Natural killer cell (primary cell): ENCODE results near the gene SLC25A1. TPM values are rescaled to one million over a fixed set of nuclear protein-coding genes. Genes with fewer than 3 reads are reported as not detected.

Experiments used
- ATAC-seq, 3 donors: fragments of 150-1000 bp in 2 of 3; fragments of 200-7000 bp in 1 of 3; cut with Tn5 transposase; 1 replicate in 1 of 3; 2 replicates in 2 of 3; pipeline ENCODE4 v1.10.0; 2021; ENCODE audit warnings: mild to moderate bottlenecking in 2 of 3, moderate library complexity in 2 of 3
- DNase-seq, 2 donors: peaks; one replicate each; pipeline versions ENCODE4 v3.0.0 to v3.0.0-alpha.2; 2013 to 2021; ENCODE audit warnings: mixed read lengths in 1 of 2
- H3K27ac ChIP-seq: one replicate; pipeline ENCODE4 v1.5.1; 2013; ENCODE audit warnings: mild to moderate bottlenecking, low read length
- H3K27me3 ChIP-seq: one replicate; pipeline ENCODE4 v1.6.1; 2013; ENCODE audit warnings: low read length; ENCODE audit not compliant: control insufficient read depth, insufficient read depth
- H3K36me3 ChIP-seq: one replicate; pipeline ENCODE4 v1.6.1; 2013; ENCODE audit warnings: low read length; ENCODE audit not compliant: control insufficient read depth, insufficient read depth
- H3K4me1 ChIP-seq: one replicate; pipeline ENCODE4 v1.6.1; 2013; ENCODE audit warnings: low read length; ENCODE audit not compliant: control insufficient read depth, insufficient read depth
- H3K4me3 ChIP-seq: one replicate; pipeline ENCODE4 v1.5.1; 2013; ENCODE audit warnings: low read length
- H3K9me3 ChIP-seq: one replicate; pipeline ENCODE4 v1.6.1; 2013; ENCODE audit warnings: low read length; ENCODE audit not compliant: control insufficient read depth, insufficient read depth
- H3K27ac Mint-ChIP-seq, 2 donors: one replicate each; pipeline ENCODE4 v1.8.0; 2022; ENCODE audit warnings: mild to moderate bottlenecking in 2 of 2, mixed read lengths in 2 of 2, moderate library complexity in 1 of 2
- H3K27me3 Mint-ChIP-seq, 2 donors: one replicate each; pipeline ENCODE4 v1.8.0; 2022; ENCODE audit warnings: low read depth in 2 of 2, mixed read lengths in 2 of 2
- H3K36me3 Mint-ChIP-seq: one replicate; pipeline ENCODE4 v1.8.0; 2022; ENCODE audit warnings: mixed read lengths
- H3K4me1 Mint-ChIP-seq, 2 donors: one replicate each; pipeline ENCODE4 v1.8.0; 2022; ENCODE audit warnings: mixed read lengths in 2 of 2
- H3K4me3 Mint-ChIP-seq: one replicate; pipeline ENCODE4 v1.8.0; 2022; ENCODE audit warnings: mild to moderate bottlenecking, moderate library complexity, mixed read lengths
- H3K9me3 Mint-ChIP-seq, 2 donors: one replicate each; pipeline ENCODE4 v1.8.0; 2022; ENCODE audit warnings: mixed read lengths in 2 of 2
- CTCF ChIP-seq: fragments of 200-600 bp; IDR thresholded peaks from one replicate; pipeline ENCODE4 v1.8.0; 2022; ENCODE audit warnings: antibody characterized with exemption
- WGBS: methylation state at CpG from one replicate; pipeline ENCODE4 v1.1.7; 2013; ENCODE audit warnings: missing lambda C conversion rate; ENCODE audit not compliant: insufficient coverage; 5-methylcytosine and 5-hydroxymethylcytosine counted together
- intact Hi-C: fragments of 100-400 bp; cut with micrococcal nuclease; formaldehyde crosslinking; loops from one replicate; pipeline ENCODE4 v1.14.2; 2022
- total RNA-seq, 4 donors: library from RNA; stranded (reverse); fragments of 120-200 nt in 1 of 4; gene quantifications; one replicate each; pipeline versions ENCODE4 v1.2.3 to v1.2.4, GENCODE V29; 2013 to 2022

SLC25A1 gene
- total RNA-seq, 3 donors from 2014 or later (not counting 1 experiment from before 2014, with no cell fraction given): 24.8 to 29.6 (median 26.9) TPM

GRCh38 chr22:19149991-19150390 lies 28.5 kb downstream of the SLC25A1 start, which contains the start of gene GSC2:
TSS of gene GSC2 (minus strand) at chr22:19150292. CDS start at chr22:19150283, 9 bp downstream.
- peak within 1 kb of the TSS; percentile 31 for H3K4me3 Mint-ChIP-seq
- H3K27me3 ChIP-seq: peaks cover 13% of the 10 kb centered on the region
- H3K4me1 Mint-ChIP-seq: peaks cover 0 to 5% of the 10 kb centered on the region in 2 donors
- no peak within 1 kb of the TSS for H3K4me3 ChIP-seq
- H3K36me3 ChIP-seq: no peaks in the 10 kb centered on the region
- H3K9me3 ChIP-seq: no peaks in the 10 kb centered on the region
- H3K27ac Mint-ChIP-seq: no peak within 1 kb of the TSS
- H3K9me3 Mint-ChIP-seq: no peaks in the 10 kb centered on the region
- no peak for ATAC-seq
- intact Hi-C loops: no loop called here
- 7% methylated on average over 59 of the region's 59 CpGs for WGBS
- H3K36me3 Mint-ChIP-seq: no peaks in the 10 kb centered on the region
- H3K4me1 ChIP-seq: peaks cover 6% of the 10 kb centered on the region
- no peak for DNase-seq
- no peak for TF ChIP-seq CTCF
- peaks cover 38 to 43% of the 10 kb centered on the region in 2 donors for H3K27me3 Mint-ChIP-seq
- no peak within 1 kb of the TSS for H3K27ac ChIP-seq

- Mint-ChIP-seq H3K27me3 (peaks cover 38% of the 10 kb centered on the region in 2 donors), H3K27ac (no peak overlapping the region), H3K4me1 (peaks cover 7 to 12% of the 10 kb centered on the region in 2 donors), H3K4me3 (no peak overlapping the region), H3K9me3 (no peaks in the 10 kb centered on the region), H3K36me3 (no peaks in the 10 kb centered on the region)
- intact Hi-C loops: no loop called here
- 5% methylated on average over 92 of the region's 92 CpGs for WGBS
- Histone ChIP-seq H3K4me3 (no peak overlapping the region), H3K27ac (no peak overlapping the region), H3K36me3 (no peaks in the 10 kb centered on the region), H3K9me3 (no peaks in the 10 kb centered on the region), H3K4me1 (peaks cover 6% of the 10 kb centered on the region), H3K27me3 (peaks cover 13% of the 10 kb centered on the region)
- DNase-seq (peak in 1 of 2 donors; percentile 66), ATAC-seq (no peak)
- TF ChIP-seq CTCF: no peak
These were observed 29.3 kb downstream of the SLC25A1 start for GRCh38 chr22:19149047-19149883.

- Histone ChIP-seq H3K4me1 (peaks cover 13% of the 10 kb centered on the region), H3K27me3 (peaks cover 13% of the 10 kb centered on the region), H3K36me3 (no peaks in the 10 kb centered on the region), H3K27ac (no peak overlapping the region), H3K9me3 (no peaks in the 10 kb centered on the region), H3K4me3 (no peak overlapping the region)
- Mint-ChIP-seq H3K36me3 (no peaks in the 10 kb centered on the region), H3K4me3 (no peak overlapping the region), H3K27me3 (peaks cover 32 to 34% of the 10 kb centered on the region in 2 donors), H3K9me3 (no peaks in the 10 kb centered on the region), H3K4me1 (peaks cover 14 to 20% of the 10 kb centered on the region in 2 donors), H3K27ac (no peak overlapping the region)
- ATAC-seq (no peak), DNase-seq (no peak)
- intact Hi-C loops: no loop called here
- 42% methylated on average over 33 of the region's 33 CpGs for WGBS
- no peak for TF ChIP-seq CTCF
These were observed 30.0 kb downstream of the SLC25A1 start for GRCh38 chr22:19148417-19149046.
